GM18951 (cell line): ENCODE data around the gene AOPEP.
"Not testable (repeated sequence)": the region's sequence is repeated elsewhere in the genome, so short reads cannot be mapped to it uniquely, and the experiment has no call there.

Experiments used
- POLR2A ChIP-seq: IDR thresholded peaks from 4 replicates; pipeline ENCODE4 v1.6.1; 2011; ENCODE audit warnings: mild to moderate bottlenecking; ENCODE audit not compliant: insufficient read length, insufficient read depth; ENCODE audit errors: extremely low read depth
- in situ Hi-C: fragments of 300-500 bp; cut with MboI; formaldehyde crosslinking; loops from one replicate; pipeline ENCODE4 v1.12.0; 2022; ENCODE audit warnings: low sequenced_read_pairs, mixed read lengths, inconsistent platforms; ENCODE audit not compliant: unreplicated experiment

The AOPEP gene

GRCh38 chr9:94948567-94949235 is 222.2 kb downstream of the AOPEP start:
- in situ Hi-C loops, result no loop called here
- no peak for TF ChIP-seq POLR2A

GRCh38 chr9:94949370-94949769 is 222.9 kb downstream of the AOPEP start:
- in situ Hi-C loops, result no loop called here
- no peak for TF ChIP-seq POLR2A

GRCh38 chr9:94950040-94950578 is 223.6 kb downstream of the AOPEP start:
- in situ Hi-C loops, result no loop called here
- TF ChIP-seq POLR2A, result no peak

GRCh38 chr9:94950579-94951323 is 224.3 kb downstream of the AOPEP start:
- no peak for TF ChIP-seq POLR2A
- in situ Hi-C loops, result no loop called here

- in situ Hi-C loops, result no loop called here
- no peak for TF ChIP-seq POLR2A
Observed at GRCh38 chr9:94951324-94952135, 225.0 kb downstream of the AOPEP start.

GRCh38 chr9:94952565-94953373 is 226.3 kb downstream of the AOPEP start:
- no peak for TF ChIP-seq POLR2A
- in situ Hi-C loops, result no loop called here

- in situ Hi-C loops, result no loop called here
- TF ChIP-seq POLR2A, result no peak
Observed at GRCh38 chr9:94956731-94957130, 230.2 kb downstream of the AOPEP start.

- in situ Hi-C loops, result no loop called here
Observed at GRCh38 chr9:94960964-94961363, 234.5 kb downstream of the AOPEP start.

GRCh38 chr9:94961870-94962269 is 235.4 kb downstream of the AOPEP start:
- in situ Hi-C loops, result no loop called here
- no peak for TF ChIP-seq POLR2A

More at GRCh38 chr9:94960964-94961363, 234.5 kb downstream of the AOPEP start:
- no peak for TF ChIP-seq POLR2A

- in situ Hi-C loops, result not testable (repeated sequence)
Observed at GRCh38 chr9:94965631-94966030, 239.1 kb downstream of the AOPEP start.

GRCh38 chr9:94966046-94966445 is 239.5 kb downstream of the AOPEP start:
- in situ Hi-C loops, result not testable (repeated sequence)

GRCh38 chr9:94967482-94967881 is 241.0 kb downstream of the AOPEP start:
- no peak for TF ChIP-seq POLR2A
- in situ Hi-C loops, result no loop called here

- in situ Hi-C loops, result no loop called here
- no peak for TF ChIP-seq POLR2A
Observed at GRCh38 chr9:94971378-94972131, 245.1 kb downstream of the AOPEP start.
